ENCODE data around the gene ILK. TPM values are rescaled to one million over a fixed set of nuclear protein-coding genes. Genes with fewer than 3 reads are reported as not detected.
A peak's percentile ranks its signal among the peaks of the same experiment; 100 is the strongest.

Gene ILK
- total and polyA plus RNA-seq, 2 donors (not counting 1 experiment from before 2014, with no cell fraction given) = 176 to 420 TPM

DNA sequence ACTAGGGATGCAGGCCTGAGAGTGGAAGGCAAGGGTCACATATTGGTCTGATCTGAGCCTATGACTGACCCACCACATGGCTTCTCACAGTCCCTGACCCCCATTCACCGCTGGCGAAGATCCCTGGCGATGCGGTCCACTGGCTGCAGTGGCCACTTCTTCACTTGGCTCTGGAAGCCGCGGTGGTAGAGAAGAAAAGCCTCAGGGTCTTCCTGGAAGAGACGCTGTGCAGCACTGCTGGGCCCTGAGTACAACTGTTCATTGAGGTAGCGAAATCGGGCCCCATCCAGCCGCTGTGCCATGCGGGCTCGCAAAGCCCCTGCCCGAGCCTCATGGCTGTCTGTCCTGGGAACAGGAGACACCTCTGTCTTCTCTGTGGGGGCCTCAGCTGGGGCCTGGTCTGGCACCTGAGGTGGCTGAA, 2.5 kb upstream of the ILK start:
- Histone ChIP-seq H3K27me3 (ENCODE audit: control insufficient read depth, insufficient read depth, low read length) (no peaks in the 10 kb centered on the region), H3K4me1 (ENCODE audit: control insufficient read depth, extremely low read depth, insufficient read depth, low read length) (peaks cover 4% of the 10 kb centered on the region), H3K9ac (ENCODE audit: insufficient read depth, low read length) (no peak overlapping the region), H3K36me3 (ENCODE audit: control insufficient read depth, insufficient read depth, low read length) (peaks cover 12% of the 10 kb centered on the region), H3K4me3 (replicated peaks in 1 of 4; ENCODE audit: control extremely low read depth in 1 of 4, insufficient read depth in 1 of 4, low read depth in 3 of 4, low read length in 4 of 4) (no peak overlapping the region), H3K79me2 (ENCODE audit: control insufficient read depth, insufficient read depth, low read length) (peaks cover 59% of the 10 kb centered on the region), H3K4me2 (ENCODE audit: extremely low read depth, insufficient read depth, low read length) (no peak overlapping the region), H3K9me3 (ENCODE audit: control insufficient read depth, insufficient read depth, low read depth, low read length) (no peaks in the 10 kb centered on the region), H2AFZ (ENCODE audit: low read length) (no peak overlapping the region), H4K20me1 (ENCODE audit: control insufficient read depth, extremely low read depth, insufficient read depth, low read length) (no peaks in the 10 kb centered on the region), H3K27ac (ENCODE audit: insufficient read depth, low read length) (no peak overlapping the region)
- TF ChIP-seq, protein P1, sequence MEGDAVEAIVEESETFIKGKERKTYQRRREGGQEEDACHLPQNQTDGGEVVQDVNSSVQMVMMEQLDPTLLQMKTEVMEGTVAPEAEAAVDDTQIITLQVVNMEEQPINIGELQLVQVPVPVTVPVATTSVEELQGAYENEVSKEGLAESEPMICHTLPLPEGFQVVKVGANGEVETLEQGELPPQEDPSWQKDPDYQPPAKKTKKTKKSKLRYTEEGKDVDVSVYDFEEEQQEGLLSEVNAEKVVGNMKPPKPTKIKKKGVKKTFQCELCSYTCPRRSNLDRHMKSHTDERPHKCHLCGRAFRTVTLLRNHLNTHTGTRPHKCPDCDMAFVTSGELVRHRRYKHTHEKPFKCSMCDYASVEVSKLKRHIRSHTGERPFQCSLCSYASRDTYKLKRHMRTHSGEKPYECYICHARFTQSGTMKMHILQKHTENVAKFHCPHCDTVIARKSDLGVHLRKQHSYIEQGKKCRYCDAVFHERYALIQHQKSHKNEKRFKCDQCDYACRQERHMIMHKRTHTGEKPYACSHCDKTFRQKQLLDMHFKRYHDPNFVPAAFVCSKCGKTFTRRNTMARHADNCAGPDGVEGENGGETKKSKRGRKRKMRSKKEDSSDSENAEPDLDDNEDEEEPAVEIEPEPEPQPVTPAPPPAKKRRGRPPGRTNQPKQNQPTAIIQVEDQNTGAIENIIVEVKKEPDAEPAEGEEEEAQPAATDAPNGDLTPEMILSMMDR (conservative IDR thresholded peaks at IDR 0.05 in 1 of 2, IDR thresholded peaks at IDR 0.05 in 1 of 2; ENCODE audit: low read depth in 1 of 2, low read length in 2 of 2) = no peak
- no peak for TF ChIP-seq EZH2 (IDR thresholded peaks at IDR 0.05; ENCODE audit: low read length, missing control alignments)
- no peak for DNase-seq (ENCODE audit: low read depth in 2 of 2)

DNA sequence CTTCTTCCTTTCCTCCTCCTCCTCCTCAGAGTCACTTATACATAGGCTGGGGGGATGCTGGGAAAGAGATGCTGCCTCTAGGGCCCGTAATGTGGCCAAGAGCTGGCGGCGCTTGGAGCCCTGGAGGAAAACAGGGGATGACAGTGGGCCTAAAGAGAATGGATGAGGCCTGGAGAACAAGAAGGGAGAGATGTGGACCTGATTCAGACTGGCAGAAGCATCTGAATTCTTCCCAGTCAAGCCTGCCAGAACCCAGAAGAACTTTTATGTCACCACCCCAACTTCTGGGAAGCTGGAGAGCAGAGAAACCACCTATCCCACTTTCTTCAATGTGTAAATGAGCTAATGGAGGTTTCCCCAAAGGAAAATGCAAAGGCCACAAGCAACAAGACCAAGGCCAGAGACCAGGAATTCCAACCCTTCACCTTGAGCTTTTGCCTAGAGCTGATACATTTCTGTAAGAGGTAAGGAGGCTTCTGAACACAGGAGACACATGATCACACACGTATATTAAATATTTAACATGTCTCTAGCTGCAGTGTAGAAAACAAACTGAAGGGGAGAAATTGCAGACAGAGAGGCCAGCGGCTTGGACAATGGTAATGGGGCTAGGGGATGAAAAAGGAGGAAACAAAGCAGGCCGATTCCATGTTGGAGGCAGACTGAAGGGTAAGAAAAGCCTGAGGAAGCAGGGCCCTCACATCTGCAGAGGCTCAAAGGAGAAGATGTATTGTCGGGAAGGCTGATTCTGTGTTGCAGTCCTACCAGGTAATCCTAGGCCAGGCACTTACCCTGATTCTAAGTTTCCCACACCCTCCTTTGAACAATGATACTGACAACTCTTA, 1.3 kb upstream of the ILK start:
- Histone ChIP-seq H3K4me1 (ENCODE audit: control insufficient read depth, extremely low read depth, insufficient read depth, low read length) (peaks cover 12% of the 10 kb centered on the region), H3K4me3 (replicated peaks in 1 of 4; ENCODE audit: control extremely low read depth in 1 of 4, insufficient read depth in 1 of 4, low read depth in 3 of 4, low read length in 4 of 4) (peak overlapping the region; percentile 84 to 98 (median 94)), H3K27me3 (ENCODE audit: control insufficient read depth, insufficient read depth, low read length) (no peaks in the 10 kb centered on the region), H3K79me2 (ENCODE audit: control insufficient read depth, insufficient read depth, low read length) (peaks cover 66% of the 10 kb centered on the region), H3K27ac (ENCODE audit: insufficient read depth, low read length) (peak overlapping the region; percentile 92), H3K4me2 (ENCODE audit: extremely low read depth, insufficient read depth, low read length) (peak overlapping the region; percentile 98), H3K9me3 (ENCODE audit: control insufficient read depth, insufficient read depth, low read depth, low read length) (no peaks in the 10 kb centered on the region), H3K36me3 (ENCODE audit: control insufficient read depth, insufficient read depth, low read length) (peaks cover 13% of the 10 kb centered on the region), H3K9ac (ENCODE audit: insufficient read depth, low read length) (peak overlapping the region; percentile 79), H4K20me1 (ENCODE audit: control insufficient read depth, extremely low read depth, insufficient read depth, low read length) (no peaks in the 10 kb centered on the region), H2AFZ (ENCODE audit: low read length) (no peak overlapping the region)
- TF ChIP-seq EZH2 (IDR thresholded peaks at IDR 0.05; ENCODE audit: low read length, missing control alignments) = no peak
- TF ChIP-seq, protein P1 (conservative IDR thresholded peaks at IDR 0.05 in 1 of 2, IDR thresholded peaks at IDR 0.05 in 1 of 2; ENCODE audit: low read depth in 1 of 2, low read length in 2 of 2) = no peak
- DNase-seq (ENCODE audit: low read depth in 2 of 2) = no peak

DNA sequence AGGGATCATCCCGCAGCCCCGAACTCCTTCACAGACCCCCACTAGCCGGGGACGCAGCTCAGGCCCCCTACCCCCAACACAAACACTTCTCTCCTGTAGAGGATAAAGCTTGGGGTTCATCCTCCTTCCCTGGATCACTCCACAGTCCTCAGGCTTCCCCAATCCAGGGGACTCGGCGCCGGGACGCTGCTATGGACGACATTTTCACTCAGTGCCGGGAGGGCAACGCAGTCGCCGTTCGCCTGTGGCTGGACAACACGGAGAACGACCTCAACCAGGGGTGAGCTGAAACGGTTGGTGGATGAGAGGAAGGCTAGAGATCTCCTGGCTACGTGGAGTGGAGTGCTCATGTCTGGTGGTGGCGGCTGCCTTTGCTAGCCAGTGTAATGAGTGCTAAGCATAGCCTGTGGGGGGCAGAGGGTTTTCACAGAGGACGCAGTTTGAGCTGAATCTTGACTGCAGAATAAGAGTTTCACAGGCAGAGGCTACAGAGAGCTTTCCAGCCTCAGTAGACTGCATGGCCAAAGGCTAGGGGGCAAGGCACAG, 580 bp downstream of the ILK start:
- peak overlapping the region; percentile 89 for H3K4me2 ChIP-seq (ENCODE audit: extremely low read depth, insufficient read depth, low read length)
- DNase-seq (ENCODE audit: low read depth in 2 of 2) = peak; percentile 64 to 73
- H3K27me3 ChIP-seq (ENCODE audit: control insufficient read depth, insufficient read depth, low read length) = no peaks in the 10 kb centered on the region
- H3K36me3 ChIP-seq (ENCODE audit: control insufficient read depth, insufficient read depth, low read length) = peaks cover 25% of the 10 kb centered on the region
- peak overlapping the region; percentile 34 for H2AFZ ChIP-seq (ENCODE audit: low read length)
- peaks cover 80% of the 10 kb centered on the region for H3K79me2 ChIP-seq (ENCODE audit: control insufficient read depth, insufficient read depth, low read length)
- no peak for TF ChIP-seq EZH2 (IDR thresholded peaks at IDR 0.05; ENCODE audit: low read length, missing control alignments)
- TF ChIP-seq, protein P1 (conservative IDR thresholded peaks at IDR 0.05 in 1 of 2, IDR thresholded peaks at IDR 0.05 in 1 of 2; ENCODE audit: low read depth in 1 of 2, low read length in 2 of 2) = peak; percentile 21 to 37
- peak overlapping the region; percentile 79 for H3K9ac ChIP-seq (ENCODE audit: insufficient read depth, low read length)
- peak overlapping the region; percentile 92 for H3K27ac ChIP-seq (ENCODE audit: insufficient read depth, low read length)
- no peaks in the 10 kb centered on the region for H4K20me1 ChIP-seq (ENCODE audit: control insufficient read depth, extremely low read depth, insufficient read depth, low read length)
- H3K4me1 ChIP-seq (ENCODE audit: control insufficient read depth, extremely low read depth, insufficient read depth, low read length) = peaks cover 20% of the 10 kb centered on the region
- no peaks in the 10 kb centered on the region for H3K9me3 ChIP-seq (ENCODE audit: control insufficient read depth, insufficient read depth, low read depth, low read length)
- H3K4me3 ChIP-seq (replicated peaks in 1 of 4; ENCODE audit: control extremely low read depth in 1 of 4, insufficient read depth in 1 of 4, low read depth in 3 of 4, low read length in 4 of 4) = peak overlapping the region; percentile 84 to 97 (median 90)
